ENCODE data around the gene PEX1.
"Not testable (repeated sequence)": the region's sequence is repeated elsewhere in the genome, so short reads cannot be mapped to it uniquely, and the experiment has no call there.

GRCh38 chr7:92468589-92468988 lies 59.7 kb downstream of the PEX1 start:
- TF ChIP-seq CTCF, POLR2A (IDR thresholded peaks at IDR 0.05): not testable (repeated sequence)

Data from uterus (tissue), 2 donors.